Measurements from ENCODE around the gene ANKS1A. TPM values are rescaled to one million over a fixed set of nuclear protein-coding genes. Genes with fewer than 3 reads are reported as not detected.

The ANKS1A gene
- total RNA-seq, 2 donors from 2014 or later: 25.3 to 26.0 TPM

- H3K27me3 ChIP-seq: no peaks in the 10 kb centered on the region
- DNase-seq: no peak
- no peaks in the 10 kb centered on the region for H3K9me3 ChIP-seq
- H3K4me1 ChIP-seq: no peaks in the 10 kb centered on the region
- TF ChIP-seq CTCF (IDR thresholded peaks at IDR 0.05): no peak
- H3K36me3 ChIP-seq: no peaks in the 10 kb centered on the region
- H3K27ac ChIP-seq: no peak overlapping the region
- intact Hi-C loops (cut with DNase I): no loop called here
- H3K4me3 ChIP-seq: no peak overlapping the region
- H3K9ac ChIP-seq (ENCODE audit: low read depth in 2 of 2, low read length in 2 of 2): no peak overlapping the region
Measured at GRCh38 chr6:34941421-34941820, 52.4 kb downstream of the ANKS1A start.

- DNase-seq: no peak
- intact Hi-C loops (cut with DNase I): no loop called here
- no peak for TF ChIP-seq CTCF (IDR thresholded peaks at IDR 0.05)
- Histone ChIP-seq H3K27ac (no peak overlapping the region), H3K36me3 (no peaks in the 10 kb centered on the region), H3K4me1 (no peaks in the 10 kb centered on the region), H3K9me3 (no peaks in the 10 kb centered on the region), H3K27me3 (no peaks in the 10 kb centered on the region), H3K4me3 (no peak overlapping the region), H3K9ac (ENCODE audit: low read depth in 2 of 2, low read length in 2 of 2) (no peak overlapping the region)
Measured at GRCh38 chr6:34945317-34945716, 56.3 kb downstream of the ANKS1A start.

- TF ChIP-seq CTCF (IDR thresholded peaks at IDR 0.05): no peak
- Histone ChIP-seq H3K9me3 (no peaks in the 10 kb centered on the region), H3K36me3 (no peaks in the 10 kb centered on the region), H3K27ac (no peak overlapping the region), H3K4me3 (no peak overlapping the region), H3K4me1 (no peaks in the 10 kb centered on the region), H3K9ac (ENCODE audit: low read depth in 2 of 2, low read length in 2 of 2) (no peak overlapping the region), H3K27me3 (no peaks in the 10 kb centered on the region)
- no peak for DNase-seq
- intact Hi-C loops (cut with DNase I): no loop called here
Measured at GRCh38 chr6:34947561-34947960, 58.5 kb downstream of the ANKS1A start.

- Histone ChIP-seq H3K27ac (no peak overlapping the region), H3K36me3 (no peaks in the 10 kb centered on the region), H3K4me1 (no peaks in the 10 kb centered on the region), H3K9me3 (no peaks in the 10 kb centered on the region), H3K4me3 (no peak overlapping the region), H3K9ac (ENCODE audit: low read depth in 2 of 2, low read length in 2 of 2) (no peak overlapping the region), H3K27me3 (no peaks in the 10 kb centered on the region)
- no peak for TF ChIP-seq CTCF (IDR thresholded peaks at IDR 0.05)
- no peak for DNase-seq
- intact Hi-C loops (cut with DNase I): no loop called here
Measured at GRCh38 chr6:34949636-34950035, 60.6 kb downstream of the ANKS1A start.

- Histone ChIP-seq H3K9me3 (no peaks in the 10 kb centered on the region), H3K27ac (no peak overlapping the region), H3K36me3 (no peaks in the 10 kb centered on the region), H3K9ac (ENCODE audit: low read depth in 2 of 2, low read length in 2 of 2) (no peak overlapping the region), H3K27me3 (no peaks in the 10 kb centered on the region), H3K4me1 (no peaks in the 10 kb centered on the region), H3K4me3 (no peak overlapping the region)
- intact Hi-C loops (cut with DNase I): no loop called here
- no peak for DNase-seq
- TF ChIP-seq CTCF (IDR thresholded peaks at IDR 0.05): no peak
Measured at GRCh38 chr6:34950849-34951248, 61.8 kb downstream of the ANKS1A start.

GRCh38 chr6:34951731-34952130 lies 62.7 kb downstream of the ANKS1A start:
- Histone ChIP-seq H3K4me3 (no peak overlapping the region), H3K9ac (ENCODE audit: low read depth in 2 of 2, low read length in 2 of 2) (no peak overlapping the region), H3K36me3 (no peaks in the 10 kb centered on the region), H3K27me3 (no peaks in the 10 kb centered on the region), H3K27ac (no peak overlapping the region), H3K4me1 (no peaks in the 10 kb centered on the region), H3K9me3 (no peaks in the 10 kb centered on the region)
- TF ChIP-seq CTCF (IDR thresholded peaks at IDR 0.05): no peak
- DNase-seq: no peak
- intact Hi-C loops (cut with DNase I): no loop called here

Data from colonic mucosa (tissue), 4 donors.